Hematopoietic multipotent progenitor cell treated with erythropoietin and hydrocortisone succinate and interleukin-3 and kit ligand, for 15 days (in vitro differentiated cells): ENCODE results near the gene KHDC4.
A peak's percentile ranks its signal among the peaks of the same experiment; 100 is the strongest.

Experiments
- DNase-seq: peaks from one replicate; pipeline ENCODE4 v3.0.0-alpha.2; 2015; ENCODE audit warnings: low spot score

Gene KHDC4

GRCh38 chr1:155969377-155969791 is 35.2 kb upstream of the KHDC4 start:
- no peak for DNase-seq

DNA sequence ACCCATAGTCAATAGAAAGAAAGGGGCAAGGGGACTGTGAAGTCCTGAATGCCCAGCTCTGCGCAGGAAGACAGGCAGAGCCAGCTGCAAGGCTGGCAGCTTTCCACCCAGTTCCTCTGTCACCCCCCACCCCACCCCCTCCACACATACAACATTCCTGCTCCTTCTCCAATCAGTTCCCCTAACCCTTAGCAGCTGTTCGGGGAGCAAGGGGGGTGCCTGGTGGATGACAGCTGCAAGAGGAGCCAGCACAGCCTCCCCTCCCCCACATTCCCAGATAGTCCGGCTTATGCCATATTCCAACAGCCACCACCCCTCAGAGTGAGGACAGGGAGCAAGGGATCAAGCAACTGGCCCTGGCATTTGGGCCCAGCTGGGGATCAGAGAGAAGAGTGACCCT is 34.5 kb upstream of the KHDC4 start:
- DNase-seq, result no peak

GRCh38 chr1:155968051-155968400 is 33.8 kb upstream of the KHDC4 start:
- DNase-seq, result no peak

DNA sequence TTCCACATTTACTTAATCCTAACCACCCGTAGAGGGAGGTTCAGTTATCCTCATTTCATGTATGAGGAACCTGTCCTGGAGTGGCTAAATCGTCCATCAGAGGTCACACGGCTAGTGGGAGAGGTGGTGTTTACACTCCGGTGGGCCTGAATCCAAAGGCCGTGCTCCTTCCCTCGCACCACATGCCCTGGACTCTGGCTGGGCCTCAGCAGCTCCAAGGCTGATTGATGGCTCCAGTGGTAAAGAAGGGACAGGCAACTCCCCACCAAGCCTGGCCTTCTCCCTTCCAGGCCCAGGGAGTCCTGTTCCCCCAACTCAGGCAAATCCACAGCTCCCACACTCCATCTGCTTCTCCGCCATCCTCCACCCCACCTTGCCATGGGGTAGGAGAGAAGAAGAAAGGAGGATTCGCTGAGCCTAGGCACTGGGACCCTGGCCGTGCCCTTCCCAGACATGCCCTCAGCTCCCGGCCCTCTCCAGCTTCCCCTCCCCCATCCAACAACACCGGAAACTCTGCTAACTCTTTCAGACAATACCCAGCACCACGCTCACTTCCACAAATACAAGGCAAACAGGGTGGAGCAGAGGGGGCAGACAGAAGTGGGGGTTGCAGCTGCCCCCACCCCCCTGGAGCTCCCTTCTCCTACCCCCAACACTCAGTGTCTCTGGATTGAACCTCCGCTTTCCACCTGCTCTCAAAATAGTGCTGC is 33.3 kb upstream of the KHDC4 start:
- no peak for DNase-seq

GRCh38 chr1:155966750-155967149 is 32.5 kb upstream of the KHDC4 start:
- DNase-seq, result peak; percentile 55

- no peak for DNase-seq
Observed at GRCh38 chr1:155966135-155966534, 31.9 kb upstream of the KHDC4 start.

- DNase-seq, result no peak
Observed at GRCh38 chr1:155964193-155964592, 30.0 kb upstream of the KHDC4 start.

GRCh38 chr1:155962599-155963211 is 28.5 kb upstream of the KHDC4 start:
- no peak for DNase-seq

DNA sequence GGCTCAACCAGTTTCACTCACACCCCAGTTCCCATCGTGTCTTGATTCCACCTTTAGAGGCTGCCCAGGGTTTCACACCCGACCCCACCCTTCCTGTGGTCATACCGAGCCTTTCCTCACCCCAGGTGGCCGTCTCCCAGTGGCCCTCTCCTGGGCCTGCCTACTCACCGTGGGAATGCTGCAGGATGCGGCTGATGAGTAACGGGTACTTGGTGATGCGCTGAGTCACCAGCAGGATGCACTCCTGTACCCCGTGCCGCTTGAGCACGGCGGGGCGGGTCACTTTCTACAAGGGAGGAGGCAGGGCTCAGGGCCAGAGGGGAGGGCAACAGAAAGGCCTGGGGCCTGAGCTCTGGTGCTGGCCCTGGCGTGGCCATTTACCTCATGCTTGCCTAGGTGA is 27.7 kb upstream of the KHDC4 start:
- peak; percentile 60 for DNase-seq

GRCh38 chr1:155960081-155960745 is 26.0 kb upstream of the KHDC4 start:
- no peak for DNase-seq

- DNase-seq, result no peak
Observed at GRCh38 chr1:155957411-155957915, 23.2 kb upstream of the KHDC4 start.

- no peak for DNase-seq
Observed at GRCh38 chr1:155954645-155955044, 20.4 kb upstream of the KHDC4 start.

GRCh38 chr1:155952505-155952890 is 18.3 kb upstream of the KHDC4 start:
- no peak for DNase-seq

- no peak for DNase-seq
Observed at GRCh38 chr1:155951753-155952504, 17.7 kb upstream of the KHDC4 start.

DNA sequence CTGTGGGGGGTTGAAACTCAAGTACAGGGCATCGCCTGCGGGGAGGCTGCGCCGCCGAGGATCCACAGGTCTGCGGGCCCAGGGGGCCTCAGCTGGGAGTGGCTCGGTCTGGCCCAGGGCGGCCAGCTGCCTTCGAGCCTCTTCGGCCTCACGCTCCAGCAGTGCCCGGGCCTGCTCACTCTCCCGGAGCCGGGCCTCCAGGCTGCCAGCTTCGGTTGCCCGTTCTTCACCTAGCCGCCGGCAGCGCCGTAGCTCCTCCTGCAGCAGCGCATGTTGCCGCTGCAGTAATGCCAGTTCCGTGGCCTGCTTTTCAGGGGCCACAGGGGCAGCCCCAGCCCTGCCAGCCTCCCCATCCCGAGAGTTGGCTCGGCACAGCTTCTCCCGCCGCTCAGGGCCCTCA is 16.6 kb upstream of the KHDC4 start:
- no peak for DNase-seq

DNA sequence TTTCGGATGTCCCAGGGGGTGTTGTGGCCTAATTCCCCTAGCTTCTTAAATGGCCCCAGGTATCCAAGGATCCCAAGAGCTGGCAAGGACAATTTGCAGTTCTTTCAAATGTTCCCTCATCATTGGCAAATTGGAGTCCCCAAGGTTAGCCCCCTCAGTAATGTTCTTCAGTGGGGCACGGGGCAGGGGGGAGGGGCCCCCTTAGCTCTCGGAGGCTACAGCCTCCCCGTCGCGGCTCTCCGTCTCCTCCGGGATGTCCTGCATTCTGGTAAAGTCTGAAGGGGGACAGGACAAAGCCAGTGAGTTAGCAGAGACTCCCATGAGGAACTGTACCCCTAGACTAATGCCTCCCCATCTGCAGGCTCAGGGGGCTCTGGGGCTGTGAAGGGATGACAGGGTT is 13.5 kb upstream of the KHDC4 start:
- no peak for DNase-seq

GRCh38 chr1:155947292-155947691 is 13.1 kb upstream of the KHDC4 start:
- no peak for DNase-seq

GRCh38 chr1:155946633-155947219 is 12.5 kb upstream of the KHDC4 start:
- no peak for DNase-seq

DNA sequence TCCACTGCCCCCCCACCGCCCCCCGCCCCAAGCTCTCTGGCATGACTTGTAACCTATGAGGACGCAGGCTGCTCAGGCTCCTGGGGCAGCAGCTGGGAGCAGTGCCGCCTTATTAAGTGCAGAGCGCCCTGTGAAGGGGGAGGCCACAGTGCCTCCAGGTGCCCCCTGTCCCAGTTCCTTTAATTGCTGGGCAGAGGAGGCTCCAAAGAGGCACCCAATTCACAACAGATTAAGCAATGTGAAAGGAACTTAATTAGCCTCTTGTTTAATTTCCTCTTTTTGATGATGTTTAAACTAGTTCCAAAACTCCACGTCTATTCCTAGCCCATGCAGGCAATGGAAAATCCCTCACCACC is 10.2 kb upstream of the KHDC4 start:
- no peak for DNase-seq

- DNase-seq, result no peak
Observed at GRCh38 chr1:155942578-155943141, 8.4 kb upstream of the KHDC4 start.

GRCh38 chr1:155941845-155942531 is 7.8 kb upstream of the KHDC4 start:
- DNase-seq, result no peak
